HG03039 (cell line): Measurements from ENCODE around the gene CFAP20DC.
"Not testable (repeated sequence)": the region's sequence is repeated elsewhere in the genome, so short reads cannot be mapped to it uniquely, and the experiment has no call there.

Experiments used
- ATAC-seq: cut with Tn5 transposase; IDR thresholded peaks from one replicate; pipeline ENCODE4 v1.9.1; 2021; ENCODE audit warnings: mild to moderate bottlenecking, moderate library complexity; ENCODE audit not compliant: unreplicated experiment

The CFAP20DC gene

GRCh38 chr3:58706395-58707167 lies 343.2 kb downstream of the CFAP20DC start:
- no peak for ATAC-seq

GRCh38 chr3:58704745-58705144 lies 345.1 kb downstream of the CFAP20DC start:
- ATAC-seq: no peak

GRCh38 chr3:58704304-58704703 lies 345.5 kb downstream of the CFAP20DC start:
- not testable (repeated sequence) for ATAC-seq

- no peak for ATAC-seq
Measured at GRCh38 chr3:58698246-58698645, 351.6 kb downstream of the CFAP20DC start.

- no peak for ATAC-seq
Measured at GRCh38 chr3:58697561-58697960, 352.3 kb downstream of the CFAP20DC start.

GRCh38 chr3:58696813-58697212 lies 353.0 kb downstream of the CFAP20DC start:
- not testable (repeated sequence) for ATAC-seq

- ATAC-seq: no peak
Measured at GRCh38 chr3:58696093-58696492, 353.7 kb downstream of the CFAP20DC start.

GRCh38 chr3:58695284-58695683 lies 354.5 kb downstream of the CFAP20DC start:
- ATAC-seq: not testable (repeated sequence)

GRCh38 chr3:58693940-58694850 lies 355.6 kb downstream of the CFAP20DC start:
- ATAC-seq: no peak

- no peak for ATAC-seq
Measured at GRCh38 chr3:58692484-58692883, 357.3 kb downstream of the CFAP20DC start.
